SHP77 treated with DMSO at 0.1 percent for 48 hours (cell line): Measurements from ENCODE around the gene NR2C2.

Experiments used
- DNase-seq: peaks from one replicate; lab custom pipeline; 2025; lab: John Stamatoyannopoulos, UW

Gene NR2C2

DNA sequence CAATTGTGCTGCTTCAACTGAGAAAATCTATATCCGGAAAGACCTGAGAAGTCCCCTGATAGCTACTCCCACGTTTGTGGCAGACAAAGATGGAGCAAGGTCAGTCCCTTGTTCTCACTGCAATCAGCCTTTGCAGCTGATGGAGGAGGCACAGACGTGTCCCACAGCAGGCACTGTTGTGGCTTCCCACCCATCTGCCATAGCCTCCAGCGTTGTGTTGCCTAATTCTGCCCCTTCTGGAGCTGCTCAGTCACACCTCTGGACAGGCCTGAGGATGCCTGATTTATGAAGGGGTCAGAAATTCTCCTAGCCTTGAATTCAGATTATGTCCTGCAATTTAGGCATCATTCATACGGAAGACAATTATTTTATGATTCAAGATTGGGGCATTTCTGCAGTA, 75.9 kb downstream of the NR2C2 start:
- no peak for DNase-seq

DNA sequence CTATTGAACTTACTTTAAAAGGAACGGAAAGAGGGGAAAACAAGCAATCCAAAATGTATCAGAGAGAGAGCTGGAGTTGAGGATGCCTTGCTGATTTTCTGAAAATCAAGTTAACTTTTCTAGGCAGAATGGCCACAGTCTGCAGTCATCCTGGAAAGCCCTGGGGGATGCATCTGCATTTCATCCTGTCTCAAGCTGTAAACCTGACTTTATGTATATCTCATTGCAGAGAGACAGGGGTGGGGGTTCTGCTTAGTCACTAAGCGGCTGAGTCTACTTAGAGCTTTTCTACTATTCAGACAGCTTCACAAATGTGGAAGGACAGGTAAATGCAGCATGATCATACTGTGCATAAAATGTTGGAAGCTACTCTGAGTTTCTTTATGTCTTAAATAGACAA, 76.3 kb downstream of the NR2C2 start:
- DNase-seq, result no peak

DNA sequence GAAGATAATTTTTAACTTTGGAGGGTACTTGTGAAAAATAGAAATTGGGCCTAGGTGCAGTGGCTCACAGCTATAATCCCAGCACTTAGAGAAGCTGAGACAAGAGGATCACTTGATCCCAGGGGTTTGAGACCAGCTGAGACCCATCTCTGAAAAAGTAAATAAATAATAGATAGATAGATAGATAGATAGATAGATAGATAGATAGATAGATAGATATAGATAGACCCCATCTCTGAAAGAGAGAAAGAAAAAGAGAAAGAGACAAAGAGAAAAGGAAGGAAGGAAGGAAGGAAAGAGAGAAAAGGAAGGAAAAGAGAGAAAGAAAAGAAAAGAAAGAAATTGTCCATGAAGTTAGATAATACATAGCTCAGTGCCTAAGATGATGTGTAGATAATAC, 82.2 kb downstream of the NR2C2 start:
- DNase-seq, result no peak

DNA sequence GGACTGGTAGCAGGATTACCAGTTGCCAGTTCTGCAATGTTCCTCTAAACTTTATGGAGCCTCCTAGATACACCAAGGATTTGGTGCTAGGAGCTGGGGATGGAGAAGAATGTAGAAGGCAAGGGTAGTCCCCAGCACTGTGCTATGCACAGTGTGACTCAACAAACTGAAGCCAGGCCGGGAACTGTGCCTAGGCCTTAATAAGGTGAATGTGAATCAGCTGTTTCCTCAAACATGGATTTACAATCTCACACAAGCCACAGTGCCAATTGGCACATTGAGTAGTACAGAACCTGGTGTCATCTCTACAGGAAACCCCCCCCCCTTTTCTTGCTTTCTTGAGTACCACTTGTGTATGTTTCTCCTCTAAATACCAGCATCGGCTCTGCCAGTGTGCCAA, 85.3 kb downstream of the NR2C2 start:
- no peak for DNase-seq

DNA sequence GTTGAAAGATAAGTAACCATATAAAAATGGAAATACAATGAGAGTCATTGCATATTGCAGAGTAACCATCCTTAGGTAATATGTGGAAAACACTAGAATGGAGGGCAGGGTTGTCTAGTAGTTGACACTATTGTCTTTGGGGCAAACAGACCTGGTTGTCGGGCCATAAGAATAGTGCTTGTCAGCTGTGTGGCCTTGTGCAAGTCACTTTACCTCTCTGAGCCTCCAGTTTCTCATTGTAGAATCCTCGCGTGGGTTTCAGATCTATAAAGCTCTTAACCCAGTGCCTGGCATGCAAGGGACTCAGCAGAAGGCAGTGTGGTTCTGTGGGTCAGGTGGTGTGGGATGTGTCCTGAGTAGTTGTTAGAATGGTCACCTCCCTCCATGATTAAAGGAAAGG, 85.7 kb downstream of the NR2C2 start:
- DNase-seq, result no peak

DNA sequence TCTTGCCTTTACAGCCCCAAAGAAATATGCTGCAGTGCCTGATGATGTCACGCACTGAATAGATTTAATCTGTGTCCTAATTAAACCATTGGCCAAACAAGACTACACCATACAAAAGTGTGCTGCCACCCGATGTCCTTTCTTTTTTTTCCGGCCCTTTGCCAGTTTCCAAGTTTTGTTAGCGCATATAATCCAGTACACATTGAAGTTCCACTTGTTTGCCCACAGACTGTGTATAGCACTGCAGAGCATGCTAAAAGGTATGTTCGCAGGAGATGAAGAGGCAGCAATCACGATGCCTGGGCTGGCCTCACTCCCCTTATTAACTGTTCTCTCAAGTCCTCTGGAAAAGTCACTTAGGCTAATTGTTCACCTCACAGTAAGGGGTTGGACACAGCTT, 90.9 kb downstream of the NR2C2 start:
- DNase-seq, result no peak

DNA sequence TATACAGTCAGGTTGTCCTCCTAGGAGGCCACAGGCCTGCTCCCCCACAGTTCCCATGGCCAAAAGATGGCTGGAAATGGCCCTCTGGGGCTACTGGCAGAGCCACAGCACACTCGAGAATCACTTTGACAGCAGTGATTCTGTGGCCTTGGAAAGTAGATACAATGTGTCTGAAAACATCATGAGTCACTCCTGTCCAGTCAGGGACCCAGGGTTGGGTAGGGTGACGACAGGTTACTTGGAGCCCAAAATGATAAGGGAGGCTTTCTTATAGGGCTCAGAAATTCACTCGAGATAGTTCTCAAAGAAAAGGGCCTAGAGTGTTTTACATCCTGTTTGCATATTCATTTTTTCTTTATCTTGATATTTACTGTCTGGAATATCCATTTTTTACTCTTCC, 93.5 kb downstream of the NR2C2 start:
- DNase-seq, result no peak

DNA sequence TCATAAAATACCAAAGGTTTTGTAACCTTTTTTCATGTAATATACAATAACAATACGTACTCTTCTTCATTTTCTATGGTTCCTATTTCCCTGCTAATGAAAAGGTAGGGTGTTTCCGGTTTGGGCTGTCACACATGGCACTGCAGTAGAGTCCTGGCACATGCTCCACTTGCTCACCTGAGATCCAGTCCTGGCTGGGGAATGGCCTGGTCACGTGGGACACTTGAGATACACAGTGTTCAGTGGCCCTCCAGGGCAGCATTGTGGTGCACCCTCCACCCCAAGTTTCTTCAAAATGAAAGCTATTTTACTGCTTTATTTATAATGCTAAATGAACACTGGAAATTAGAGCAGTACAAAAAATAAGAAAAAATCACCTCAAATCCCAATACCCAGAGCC, 94.6 kb downstream of the NR2C2 start:
- DNase-seq, result no peak

DNA sequence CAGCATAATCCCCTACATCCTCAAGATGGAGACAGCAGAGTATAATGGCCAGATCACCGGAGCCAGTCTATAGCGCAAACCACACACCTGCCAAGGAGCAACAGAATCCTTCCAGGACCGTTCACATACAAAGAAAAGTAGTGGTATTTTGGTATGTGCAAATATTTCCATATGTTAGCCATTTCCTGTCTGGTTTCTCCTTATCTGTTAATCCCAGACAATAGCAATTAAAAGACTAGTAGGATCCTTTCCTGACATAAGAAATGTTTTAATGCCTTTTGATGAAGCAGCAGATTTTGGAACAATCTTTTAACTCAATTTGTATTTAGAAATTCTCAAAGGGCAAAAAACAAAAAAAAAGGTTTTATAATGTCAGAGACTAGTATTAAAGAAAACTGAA, 95.6 kb downstream of the NR2C2 start:
- no peak for DNase-seq

DNA sequence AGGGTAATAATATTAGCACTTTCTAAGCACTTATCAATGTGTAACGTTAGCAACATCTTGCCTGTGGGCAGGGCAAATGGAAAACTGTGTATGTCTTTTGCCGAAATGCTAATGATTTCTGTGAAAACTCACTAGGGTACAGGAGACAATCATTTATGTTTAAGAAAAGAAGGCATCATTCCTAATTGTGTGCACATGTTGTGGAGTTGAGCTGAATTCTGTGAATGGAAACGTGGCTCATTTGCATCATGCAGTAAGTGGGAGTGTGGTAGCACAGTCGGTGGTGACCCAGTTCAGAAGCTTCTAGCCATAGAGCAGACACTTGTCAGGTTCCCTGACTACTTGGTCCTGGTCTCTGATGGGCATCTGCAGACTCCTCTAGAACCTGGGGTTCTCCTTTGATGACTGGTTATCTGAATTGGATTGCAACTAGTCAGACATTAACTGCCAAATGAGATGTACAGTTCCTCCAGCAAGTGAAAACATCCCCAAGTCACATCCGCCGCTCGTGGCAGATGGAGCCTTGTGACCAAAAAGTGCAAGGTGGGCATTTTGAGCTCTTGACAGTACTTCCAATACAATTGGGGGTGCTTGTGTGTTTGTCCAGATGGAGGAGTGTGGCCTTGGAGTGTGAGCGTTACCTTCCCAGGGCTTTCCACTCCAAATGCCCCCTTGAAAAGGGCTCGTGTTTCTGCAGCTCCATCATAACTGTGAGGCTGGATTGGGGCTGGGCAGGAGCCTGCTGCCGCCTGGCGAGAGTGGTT, 96.2 kb downstream of the NR2C2 start:
- no peak for DNase-seq

DNA sequence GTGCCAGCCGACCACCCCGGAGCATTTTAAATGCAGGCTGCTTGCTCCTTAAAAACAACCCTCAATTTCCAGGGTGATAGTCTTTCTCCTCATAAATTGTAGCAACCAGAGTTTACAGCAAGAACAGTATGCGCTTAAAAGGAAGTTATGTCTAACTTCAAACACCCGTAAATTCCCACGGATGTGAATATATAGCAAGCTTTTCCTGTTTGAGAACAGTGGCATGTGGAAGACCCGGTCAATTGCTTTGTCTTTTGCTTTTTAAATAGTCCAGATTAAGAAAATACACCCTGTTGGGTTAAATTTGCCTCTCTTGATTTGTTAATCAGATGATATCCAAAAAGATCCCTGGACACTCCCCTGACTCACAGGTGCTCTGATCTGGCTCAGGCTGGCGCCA, 96.9 kb downstream of the NR2C2 start:
- DNase-seq, result no peak

DNA sequence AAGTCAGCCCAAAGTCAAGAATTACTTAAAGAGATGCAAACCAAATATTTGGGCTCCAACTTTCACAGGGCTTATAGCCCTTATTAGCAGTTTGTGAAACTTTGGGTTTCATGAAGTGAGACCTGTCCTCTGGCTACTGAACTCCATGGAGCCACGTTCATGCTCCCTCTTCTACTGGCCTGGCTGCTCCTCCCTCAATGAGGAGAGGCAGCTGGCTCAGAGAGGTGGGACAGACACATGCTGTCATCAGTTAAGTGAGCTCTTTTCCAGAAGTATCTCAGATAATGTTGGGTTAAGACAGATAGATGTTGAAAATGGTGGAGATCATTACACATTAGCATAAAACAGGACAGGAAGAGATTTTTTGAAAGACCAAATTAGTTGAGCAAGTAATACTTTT, 98.3 kb downstream of the NR2C2 start:
- no peak for DNase-seq

DNA sequence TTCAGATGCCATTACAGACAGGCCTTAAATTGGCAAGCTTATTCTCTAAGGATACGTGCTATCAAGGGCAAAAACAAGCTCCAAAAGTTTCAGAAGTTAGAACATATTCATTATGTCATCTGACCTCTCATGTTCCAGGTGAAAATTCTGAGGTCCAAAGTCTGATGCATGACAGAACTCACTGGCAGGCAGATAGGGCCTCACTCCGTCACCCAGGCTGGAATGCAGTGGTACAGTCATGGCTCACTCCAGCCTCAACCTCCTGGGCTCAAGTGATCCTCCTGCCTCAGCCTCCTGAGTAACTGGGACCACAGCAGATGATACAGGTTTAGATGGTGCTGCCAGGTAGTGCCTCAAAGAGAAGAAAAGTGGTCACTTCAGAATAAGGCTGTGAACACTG, 102.2 kb downstream of the NR2C2 start:
- DNase-seq, result no peak

DNA sequence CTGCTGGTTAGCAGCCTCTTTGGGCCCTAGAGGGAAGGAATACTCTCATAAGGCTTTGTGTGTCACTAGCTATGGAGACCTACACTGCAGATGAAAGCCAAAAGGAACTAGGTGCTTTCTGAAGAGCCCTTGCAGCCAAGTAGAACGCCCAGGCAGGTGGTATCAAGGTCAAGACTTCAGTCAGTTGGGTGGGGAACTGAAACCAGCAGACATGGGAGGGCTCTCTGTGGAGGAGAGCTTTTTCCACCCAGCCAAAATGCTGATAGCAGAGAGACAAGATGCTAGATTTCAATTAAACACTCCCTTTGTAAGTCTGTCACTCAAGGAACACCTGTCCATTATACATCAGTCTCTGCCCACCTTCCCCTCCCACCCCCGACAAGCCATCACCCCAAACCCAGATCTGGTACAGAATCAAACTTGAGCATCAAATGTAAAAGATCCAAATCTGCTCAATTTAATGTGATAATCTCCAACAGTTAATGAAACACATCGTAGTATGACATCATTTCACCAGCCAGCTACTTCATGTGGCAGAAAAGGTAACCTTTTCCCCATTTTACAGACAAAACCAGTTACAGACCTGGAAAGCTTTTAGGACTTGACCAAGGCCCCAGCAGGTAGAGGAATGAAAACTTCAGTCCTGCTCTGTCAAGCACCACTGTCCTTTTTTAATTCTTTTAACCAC, 103.2 kb downstream of the NR2C2 start:
- DNase-seq, result no peak

DNA sequence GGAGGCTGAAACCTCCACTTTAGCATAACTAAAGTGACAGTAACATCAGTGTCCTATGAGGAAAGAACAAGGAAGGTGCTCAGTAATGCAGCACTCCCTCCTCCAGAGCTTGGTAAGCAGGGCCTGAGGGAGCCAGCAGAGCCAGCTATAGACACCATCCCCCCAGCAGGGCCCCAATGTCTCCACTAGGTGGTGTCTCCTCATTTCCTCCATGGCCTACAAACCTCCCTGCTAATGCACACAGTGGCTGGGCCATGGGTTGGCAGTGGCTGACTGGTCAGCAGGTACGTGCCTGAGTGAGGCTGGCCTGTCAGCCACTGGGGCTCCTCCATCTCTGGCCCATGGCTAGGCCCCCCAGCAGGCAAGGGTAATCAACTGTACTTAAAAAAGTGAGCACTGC, 104.1 kb downstream of the NR2C2 start:
- DNase-seq, result no peak

DNA sequence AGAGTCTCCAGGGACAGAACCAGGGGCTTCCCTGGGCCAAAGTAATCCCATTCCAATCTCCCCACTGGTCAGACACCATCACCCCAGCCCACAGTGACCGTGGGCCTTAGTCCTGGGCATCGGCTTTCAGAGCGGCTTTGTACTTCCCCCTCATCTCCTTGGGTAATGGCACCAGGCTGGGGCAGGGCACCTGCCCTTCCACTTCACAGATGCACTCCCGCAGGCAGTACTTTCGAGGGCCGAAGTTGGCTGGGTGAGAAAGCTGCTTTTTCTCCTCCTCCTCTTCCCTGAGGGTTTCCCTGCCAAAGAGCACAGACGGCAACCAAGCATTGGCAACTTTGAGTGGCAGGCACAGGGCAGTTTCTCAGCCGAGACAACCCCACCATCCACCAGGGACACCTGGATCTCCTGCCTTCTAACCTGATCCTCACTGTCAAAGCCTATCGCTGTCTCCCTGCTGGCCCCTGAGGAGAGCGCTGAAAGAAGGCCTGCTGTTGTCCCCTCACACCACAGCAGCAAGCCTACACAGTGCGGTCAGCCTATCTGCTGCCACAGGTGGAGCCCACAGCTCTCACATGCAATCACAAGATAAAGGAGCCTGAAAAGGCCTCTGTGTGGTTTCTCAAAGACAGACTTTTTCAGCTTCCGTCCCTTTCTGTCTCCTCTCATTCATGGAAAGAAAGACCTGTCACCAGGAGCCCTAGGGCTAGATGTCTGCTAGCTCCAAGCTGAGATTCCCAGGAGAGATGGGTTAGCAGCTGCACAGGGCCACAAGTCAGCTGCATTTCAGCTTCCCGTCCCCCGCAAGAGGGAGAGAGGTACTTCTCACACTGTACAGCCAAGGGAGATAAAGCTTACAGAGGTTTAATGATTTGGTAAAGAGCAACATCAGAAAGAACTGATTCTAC, 105.2 kb downstream of the NR2C2 start:
- DNase-seq, result no peak

DNA sequence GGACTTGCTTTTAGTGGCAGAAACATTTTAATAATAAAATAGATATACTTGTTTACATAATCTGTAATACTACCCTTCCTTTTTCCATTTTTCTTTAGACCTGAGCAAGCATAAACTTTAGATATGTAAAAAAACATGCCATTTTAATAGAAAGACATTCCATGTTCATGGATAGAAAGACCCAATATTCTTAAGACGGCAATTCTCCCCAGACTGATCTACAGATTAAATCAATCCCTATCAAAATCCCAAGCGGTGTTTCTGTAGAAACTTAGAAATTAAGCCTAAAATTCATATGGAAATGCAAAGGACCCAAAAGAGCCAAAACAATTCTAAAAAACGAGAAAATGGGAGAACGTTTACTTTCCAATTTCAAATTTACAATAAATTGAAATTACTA, 106.2 kb downstream of the NR2C2 start:
- no peak for DNase-seq

DNA sequence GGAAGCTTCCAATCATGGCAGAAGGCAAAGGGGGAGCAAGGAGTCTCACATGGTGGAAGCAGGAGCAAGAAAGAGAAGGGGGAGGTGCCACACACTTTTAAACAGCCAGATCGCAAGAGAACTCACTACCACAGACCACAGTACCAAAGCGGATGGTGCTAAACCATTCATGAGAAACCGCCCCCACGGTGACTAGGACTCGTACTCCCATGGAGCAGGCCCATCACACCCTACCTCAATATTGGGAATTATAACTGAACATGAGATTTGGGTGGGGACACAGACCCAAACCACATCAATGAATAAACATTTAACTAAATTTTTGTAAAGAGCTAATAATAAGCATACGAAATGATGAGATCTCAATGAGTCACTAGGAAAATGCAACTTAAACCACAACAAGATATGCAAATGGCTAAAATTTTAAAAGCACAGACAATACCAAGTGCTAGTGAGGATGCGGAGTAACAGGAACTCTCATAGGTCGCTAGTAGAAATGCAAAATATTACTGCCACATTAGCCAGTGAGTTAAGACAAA, 107.7 kb downstream of the NR2C2 start:
- DNase-seq, result no peak

DNA sequence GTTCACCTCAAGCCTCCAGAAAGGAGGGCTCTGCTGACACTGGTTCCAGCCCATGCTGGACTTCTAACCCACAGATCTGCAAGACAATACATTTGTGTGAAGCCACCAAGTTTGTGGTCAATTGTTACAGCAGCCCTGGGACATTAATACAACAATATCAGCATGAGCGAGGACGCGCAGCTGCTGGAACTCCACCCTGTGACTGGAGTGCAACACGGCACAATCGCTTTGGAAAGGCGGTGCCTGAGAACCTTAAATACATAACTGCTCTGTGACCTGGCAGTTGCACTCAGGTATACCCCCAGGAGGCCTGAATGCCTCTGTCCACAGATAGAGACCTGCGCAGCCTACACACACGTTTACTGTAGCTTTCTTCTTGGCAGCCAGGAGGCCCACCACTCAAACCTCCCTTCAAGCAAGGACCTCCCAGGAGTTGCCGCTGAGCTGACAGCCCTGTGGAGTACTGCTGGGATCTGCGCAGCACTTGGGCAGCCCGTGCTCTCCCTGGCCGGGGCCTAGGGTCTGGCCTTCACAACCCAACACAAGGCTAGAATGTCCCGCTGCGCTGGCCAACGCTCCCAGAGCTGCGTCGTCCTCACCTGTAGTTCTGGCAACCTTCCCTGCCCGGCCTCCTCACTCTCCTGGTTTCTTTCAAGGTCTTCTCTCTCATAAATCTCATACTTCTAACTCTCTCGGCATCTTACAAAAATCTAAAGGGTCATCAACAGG, 109.5 kb downstream of the NR2C2 start:
- no peak for DNase-seq

DNA sequence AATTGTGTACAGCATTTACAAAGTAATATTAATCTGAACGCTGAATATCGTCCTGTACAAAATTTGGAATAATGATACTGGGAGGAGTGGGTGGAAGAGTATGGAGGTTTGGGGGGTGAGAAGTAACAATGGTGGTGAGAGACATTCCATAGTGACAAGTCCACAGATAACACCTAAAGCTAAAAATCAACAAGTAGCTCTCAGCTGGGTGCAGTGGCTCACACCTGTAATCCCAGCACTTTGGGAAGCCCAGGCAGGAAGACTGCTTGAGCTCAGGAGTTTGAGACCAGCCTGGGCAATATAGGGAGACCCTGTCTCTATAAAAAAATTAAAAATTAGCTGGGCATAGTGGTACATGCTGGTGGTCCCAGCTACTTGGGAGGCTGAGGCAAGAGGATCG, 112.6 kb downstream of the NR2C2 start:
- no peak for DNase-seq

DNA sequence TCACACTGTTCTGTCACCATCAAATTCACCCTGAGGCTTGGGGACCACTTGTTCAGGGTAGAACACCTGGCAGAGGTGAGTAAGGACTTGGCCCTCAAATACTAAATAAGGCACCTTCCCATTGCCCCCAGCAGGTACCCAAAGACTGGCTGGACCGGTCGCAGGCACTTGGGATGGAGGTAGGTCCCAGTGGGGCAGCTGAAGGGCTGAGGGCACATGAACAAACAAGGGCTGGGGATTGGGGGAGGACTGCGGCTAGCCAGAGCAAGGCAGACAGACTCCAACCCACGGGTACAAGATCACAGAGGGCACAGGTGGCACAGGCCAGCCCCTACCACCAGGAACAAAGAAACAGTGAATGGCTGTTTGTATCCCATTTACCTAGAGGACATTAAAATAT, 115.9 kb downstream of the NR2C2 start:
- DNase-seq, result no peak
